Neural progenitor cell (in vitro differentiated cells): ENCODE measurements around the gene SOS2. TPM values are rescaled to one million over a fixed set of nuclear protein-coding genes. Genes with fewer than 3 reads are reported as not detected.

Experiments used
- DNase-seq: peaks from one replicate; pipeline ENCODE4 v3.0.0-alpha.2; 2016; ENCODE audit warnings: low spot score
- H2AFZ ChIP-seq: fragments of 200-600 bp; sonication (generic); replicated peaks from 2 replicates; pipeline ENCODE4 v1.6.1; 2016; ENCODE audit warnings: antibody characterized with exemption
- H3F3A ChIP-seq: fragments of 200-600 bp; sonication (generic); 2 replicates; pipeline ENCODE4 v1.6.1; 2016; ENCODE audit warnings: antibody characterized with exemption, low read depth
- H3K27ac ChIP-seq: fragments of 200-600 bp; sonication (generic); 2 replicates; pipeline ENCODE4 v1.5.1; 2016; ENCODE audit warnings: mild to moderate bottlenecking
- H3K27me3 ChIP-seq: fragments of 200-600 bp; sonication (generic); 2 replicates; pipeline ENCODE4 v1.6.1; 2016; ENCODE audit warnings: mild to moderate bottlenecking, moderate library complexity
- H3K36me3 ChIP-seq: fragments of 200-600 bp; sonication (generic); 2 replicates; pipeline ENCODE4 v1.5.1; 2016
- H3K4me1 ChIP-seq: fragments of 200-600 bp; sonication (generic); 2 replicates; pipeline ENCODE4 v1.6.1; 2016; ENCODE audit warnings: mixed run types
- H3K4me2 ChIP-seq: fragments of 200-600 bp; sonication (generic); 2 replicates; pipeline ENCODE4 v1.6.1; 2016
- H3K4me3 ChIP-seq: fragments of 200-600 bp; sonication (generic); 2 replicates; pipeline ENCODE4 v1.5.1; 2016
- H3K79me2 ChIP-seq: fragments of 200-600 bp; sonication (generic); 2 replicates; pipeline ENCODE4 v1.6.1; 2016; ENCODE audit warnings: low read depth
- H3K9ac ChIP-seq: fragments of 200-600 bp; sonication (generic); 2 replicates; pipeline ENCODE4 v1.6.1; 2016
- H3K9me3 ChIP-seq: fragments of 200-600 bp; sonication (generic); 2 replicates; pipeline ENCODE4 v1.5.1; 2016; ENCODE audit warnings: low read depth
- H4K20me1 ChIP-seq: fragments of 200-600 bp; sonication (generic); 2 replicates; pipeline ENCODE4 v1.6.1; 2016; ENCODE audit warnings: low read depth
- H3K27ac Mint-ChIP-seq: 3 replicates; pipeline ENCODE4 v1.8.0; 2021; ENCODE audit warnings: mixed read lengths
- H3K27me3 Mint-ChIP-seq: 2 replicates; pipeline ENCODE4 v1.8.0; 2022; ENCODE audit warnings: low read depth, mild to moderate bottlenecking, inconsistent platforms, moderate library complexity, mixed read lengths; ENCODE audit not compliant: insufficient read depth
- H3K36me3 Mint-ChIP-seq: 3 replicates; pipeline ENCODE4 v1.8.0; 2021; ENCODE audit warnings: mixed read lengths
- H3K4me1 Mint-ChIP-seq: 3 replicates; pipeline ENCODE4 v1.8.0; 2021; ENCODE audit warnings: mixed read lengths
- H3K4me3 Mint-ChIP-seq: 3 replicates; pipeline ENCODE4 v1.8.0; 2021; ENCODE audit warnings: mild to moderate bottlenecking, moderate library complexity, mixed read lengths
- H3K9me3 Mint-ChIP-seq: 3 replicates; pipeline ENCODE4 v1.8.0; 2020; ENCODE audit warnings: mixed read lengths
- EZH2 ChIP-seq: fragments of 200-600 bp; sonication (generic); IDR thresholded peaks from 2 replicates; pipeline ENCODE4 v1.6.1; 2017; ENCODE audit warnings: antibody characterized with exemption, mild to moderate bottlenecking, moderate library complexity
- EZH2phosphoT487 ChIP-seq: fragments of 200-600 bp; sonication (generic); IDR thresholded peaks from 2 replicates; pipeline ENCODE4 v1.6.1; 2017; ENCODE audit warnings: antibody characterized with exemption
- total RNA-seq: library from RNA; depleted of rRNA; stranded (reverse); fragments of >200 nt; gene quantifications from 2 replicates; pipeline ENCODE4 v1.2.3, GENCODE V29; 2015; ENCODE audit warnings: low replicate concordance
- TF ChIP-seq, protein P1 (sequence below): fragments of 200-600 bp; sonication (generic); IDR thresholded peaks from 2 replicates; pipeline ENCODE4 v1.5.1; 2017; ENCODE audit warnings: antibody characterized with exemption, mild to moderate bottlenecking

SOS2 gene
- total RNA-seq, 1 donor from 2014 or later, result 32.3 TPM

GRCh38 chr14:50094056-50094755, 137.2 kb downstream of the SOS2 start:
- H3K79me2 ChIP-seq, result no peaks in the 10 kb centered on the region
- H3K36me3 ChIP-seq, result no peaks in the 10 kb centered on the region
- no peak overlapping the region for H3K9ac ChIP-seq
- no peak overlapping the region for H3K27ac Mint-ChIP-seq
- peaks cover 3% of the 10 kb centered on the region for H3K27me3 Mint-ChIP-seq
- H3K4me1 ChIP-seq, result no peaks in the 10 kb centered on the region
- H3K4me1 Mint-ChIP-seq, result peaks cover 16% of the 10 kb centered on the region
- H3K27ac ChIP-seq, result no peak overlapping the region
- H3K4me3 ChIP-seq, result no peak overlapping the region
- no peaks in the 10 kb centered on the region for H3K9me3 Mint-ChIP-seq
- no peaks in the 10 kb centered on the region for H4K20me1 ChIP-seq
- H3K27me3 ChIP-seq, result no peaks in the 10 kb centered on the region
- no peak for DNase-seq
- no peak overlapping the region for H3K4me3 Mint-ChIP-seq
- H3K36me3 Mint-ChIP-seq, result peaks cover 4% of the 10 kb centered on the region
- TF ChIP-seq EZH2phosphoT487, result no peak
- TF ChIP-seq, protein P1, sequence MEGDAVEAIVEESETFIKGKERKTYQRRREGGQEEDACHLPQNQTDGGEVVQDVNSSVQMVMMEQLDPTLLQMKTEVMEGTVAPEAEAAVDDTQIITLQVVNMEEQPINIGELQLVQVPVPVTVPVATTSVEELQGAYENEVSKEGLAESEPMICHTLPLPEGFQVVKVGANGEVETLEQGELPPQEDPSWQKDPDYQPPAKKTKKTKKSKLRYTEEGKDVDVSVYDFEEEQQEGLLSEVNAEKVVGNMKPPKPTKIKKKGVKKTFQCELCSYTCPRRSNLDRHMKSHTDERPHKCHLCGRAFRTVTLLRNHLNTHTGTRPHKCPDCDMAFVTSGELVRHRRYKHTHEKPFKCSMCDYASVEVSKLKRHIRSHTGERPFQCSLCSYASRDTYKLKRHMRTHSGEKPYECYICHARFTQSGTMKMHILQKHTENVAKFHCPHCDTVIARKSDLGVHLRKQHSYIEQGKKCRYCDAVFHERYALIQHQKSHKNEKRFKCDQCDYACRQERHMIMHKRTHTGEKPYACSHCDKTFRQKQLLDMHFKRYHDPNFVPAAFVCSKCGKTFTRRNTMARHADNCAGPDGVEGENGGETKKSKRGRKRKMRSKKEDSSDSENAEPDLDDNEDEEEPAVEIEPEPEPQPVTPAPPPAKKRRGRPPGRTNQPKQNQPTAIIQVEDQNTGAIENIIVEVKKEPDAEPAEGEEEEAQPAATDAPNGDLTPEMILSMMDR, result no peak
- TF ChIP-seq EZH2, result no peak
- H2AFZ ChIP-seq, result no peak overlapping the region
- H3K4me2 ChIP-seq, result no peak overlapping the region
- no peaks in the 10 kb centered on the region for H3K9me3 ChIP-seq
- H3F3A ChIP-seq, result no peaks in the 10 kb centered on the region

GRCh38 chr14:50093496-50093895, 137.9 kb downstream of the SOS2 start:
- Histone ChIP-seq H4K20me1 (no peaks in the 10 kb centered on the region), H3K79me2 (no peaks in the 10 kb centered on the region), H3K9ac (no peak overlapping the region), H3K4me2 (no peak overlapping the region), H2AFZ (no peak overlapping the region), H3K4me3 (no peak overlapping the region), H3K36me3 (no peaks in the 10 kb centered on the region), H3F3A (no peaks in the 10 kb centered on the region), H3K27ac (no peak overlapping the region), H3K9me3 (no peaks in the 10 kb centered on the region), H3K27me3 (no peaks in the 10 kb centered on the region), H3K4me1 (no peaks in the 10 kb centered on the region)
- DNase-seq, result no peak
- Mint-ChIP-seq H3K4me3 (no peak overlapping the region), H3K9me3 (no peaks in the 10 kb centered on the region), H3K27me3 (peaks cover 3% of the 10 kb centered on the region), H3K27ac (peak overlapping the region; percentile 14), H3K36me3 (peaks cover 4% of the 10 kb centered on the region), H3K4me1 (peaks cover 16% of the 10 kb centered on the region)
- no peak for TF ChIP-seq EZH2
- no peak for TF ChIP-seq EZH2phosphoT487
- TF ChIP-seq, protein P1, result no peak

DNA sequence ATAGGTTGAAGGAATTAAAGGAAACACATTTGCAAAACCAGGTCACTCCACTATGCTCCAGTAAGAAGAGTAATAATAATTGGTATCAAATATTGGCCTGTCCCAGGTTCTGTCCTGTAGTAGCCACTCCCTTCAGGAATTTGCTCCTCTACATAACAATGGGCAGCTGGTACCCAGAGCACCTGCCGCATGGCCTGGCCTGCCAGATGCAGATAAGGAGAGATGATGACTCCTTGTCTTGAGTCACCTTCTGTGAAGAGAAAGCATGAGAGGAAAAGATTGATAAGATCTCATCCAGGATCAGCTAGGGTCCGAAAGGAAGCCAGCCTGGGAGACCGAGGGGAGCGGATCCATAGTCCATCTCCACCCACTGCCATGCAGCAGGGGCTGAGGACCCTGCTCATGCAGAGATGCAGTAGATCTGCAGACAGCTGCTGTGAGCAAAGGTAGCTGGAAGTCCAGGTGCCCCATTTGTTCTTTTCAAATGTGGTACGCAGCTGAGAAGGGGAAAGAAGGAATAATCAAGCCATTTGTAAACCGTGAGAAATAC, 139.3 kb downstream of the SOS2 start:
- Histone ChIP-seq H3K4me3 (no peak overlapping the region), H3K9ac (no peak overlapping the region), H2AFZ (no peak overlapping the region), H3K27ac (no peak overlapping the region), H4K20me1 (no peaks in the 10 kb centered on the region), H3K27me3 (no peaks in the 10 kb centered on the region), H3F3A (no peaks in the 10 kb centered on the region), H3K4me2 (no peak overlapping the region), H3K4me1 (no peaks in the 10 kb centered on the region), H3K36me3 (no peaks in the 10 kb centered on the region), H3K79me2 (no peaks in the 10 kb centered on the region), H3K9me3 (no peaks in the 10 kb centered on the region)
- Mint-ChIP-seq H3K27ac (peak overlapping the region; percentile 21), H3K27me3 (peaks cover 3% of the 10 kb centered on the region), H3K36me3 (peaks cover 4% of the 10 kb centered on the region), H3K9me3 (no peaks in the 10 kb centered on the region), H3K4me3 (no peak overlapping the region), H3K4me1 (peaks cover 16% of the 10 kb centered on the region)
- DNase-seq, result no peak
- TF ChIP-seq EZH2 (no peak), EZH2phosphoT487 (no peak)
